Activated gamma-delta T cell (primary cell): ENCODE results near the gene CDC25B.
"Not testable (repeated sequence)": the region's sequence is repeated elsewhere in the genome, so short reads cannot be mapped to it uniquely, and the experiment has no call there.

Source experiments
- DNase-seq: peaks from one replicate; lab custom pipeline; 2025; lab: John Stamatoyannopoulos, UW

Gene CDC25B

GRCh38 chr20:3785240-3786125, 10.6 kb upstream of the CDC25B start:
- no peak for DNase-seq

DNA sequence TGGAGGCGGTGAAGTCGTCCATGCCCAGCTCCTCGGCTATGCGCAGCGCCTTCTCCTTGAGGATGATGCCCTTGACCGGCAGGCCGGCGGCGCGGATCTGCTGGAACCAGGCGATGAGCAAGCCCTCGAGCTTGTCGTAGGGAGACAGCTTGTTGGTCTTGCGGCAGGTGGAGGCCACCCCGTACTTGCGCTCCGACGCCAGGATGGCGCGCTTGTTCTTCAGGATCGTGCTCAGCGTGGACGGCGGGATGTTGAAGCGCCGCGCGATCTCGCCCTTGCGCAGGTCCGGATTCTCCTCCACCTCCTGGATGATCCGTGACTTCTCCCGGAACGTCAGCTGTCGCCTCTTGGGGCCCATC, 10.0 kb upstream of the CDC25B start:
- peak; percentile 22 for DNase-seq

GRCh38 chr20:3786665-3787323, 9.3 kb upstream of the CDC25B start, which contains the start of gene CENPB:
Gene CENPB, minus strand, starts transcription at chr20:3786740. Its CDS starts 257 bp downstream, at chr20:3786483.
- DNase-seq, result peak; percentile 87

DNA sequence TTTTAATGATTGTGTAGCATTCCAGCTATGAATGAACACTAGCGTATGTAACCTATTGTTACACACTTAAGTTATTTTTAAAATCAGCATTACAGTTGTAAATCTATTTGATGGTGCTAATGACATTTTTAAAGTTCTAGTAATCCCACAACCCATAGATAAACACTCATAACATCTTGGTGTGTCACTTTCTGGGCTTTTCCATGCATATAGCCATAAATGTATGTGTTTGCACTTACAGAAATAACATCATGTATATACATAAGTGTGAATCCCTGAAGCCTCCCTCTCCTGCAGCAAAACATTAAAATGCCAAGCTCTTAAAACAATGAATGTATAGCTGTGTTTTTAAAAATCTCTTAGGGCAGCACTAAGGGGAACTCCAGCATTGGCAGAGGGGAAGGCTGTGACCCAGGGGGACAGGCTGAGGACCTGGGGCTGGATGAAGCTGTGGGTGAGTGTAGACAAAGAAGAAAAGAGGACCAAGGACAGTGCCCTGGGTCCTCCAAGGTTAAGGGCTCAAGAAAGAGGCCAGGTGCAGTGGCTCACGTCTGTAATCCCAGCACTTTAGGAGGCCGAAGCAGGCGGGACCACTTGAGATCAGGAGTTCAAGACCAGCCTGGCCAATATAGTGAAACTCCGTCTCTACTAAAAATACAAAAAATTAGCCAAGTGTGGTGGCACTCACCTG, 8.6 kb upstream of the CDC25B start:
- DNase-seq, result no peak

DNA sequence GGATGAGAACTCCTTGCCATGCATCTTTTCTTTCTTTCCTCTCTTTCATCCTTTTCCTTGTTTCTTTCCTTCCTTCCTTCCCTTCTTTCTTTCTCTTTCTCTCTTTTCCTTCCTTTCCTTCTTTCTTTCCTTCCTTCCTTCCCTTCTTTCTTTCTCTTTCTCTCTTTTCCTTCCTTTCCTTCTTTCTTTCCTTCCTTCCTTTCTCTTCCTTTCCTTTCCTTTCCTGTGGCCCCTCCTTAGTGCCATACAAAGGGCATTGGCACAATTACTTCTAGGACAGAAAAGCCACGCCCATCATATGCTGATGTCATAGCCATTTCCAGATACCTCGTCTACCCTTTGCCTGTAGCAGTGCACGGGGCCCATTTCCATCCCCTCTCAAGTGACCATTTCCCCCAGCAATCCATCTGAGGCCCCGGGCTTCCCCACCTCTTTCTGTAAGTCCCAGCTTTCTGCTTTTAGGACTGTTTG, 7.4 kb upstream of the CDC25B start:
- no peak for DNase-seq

DNA sequence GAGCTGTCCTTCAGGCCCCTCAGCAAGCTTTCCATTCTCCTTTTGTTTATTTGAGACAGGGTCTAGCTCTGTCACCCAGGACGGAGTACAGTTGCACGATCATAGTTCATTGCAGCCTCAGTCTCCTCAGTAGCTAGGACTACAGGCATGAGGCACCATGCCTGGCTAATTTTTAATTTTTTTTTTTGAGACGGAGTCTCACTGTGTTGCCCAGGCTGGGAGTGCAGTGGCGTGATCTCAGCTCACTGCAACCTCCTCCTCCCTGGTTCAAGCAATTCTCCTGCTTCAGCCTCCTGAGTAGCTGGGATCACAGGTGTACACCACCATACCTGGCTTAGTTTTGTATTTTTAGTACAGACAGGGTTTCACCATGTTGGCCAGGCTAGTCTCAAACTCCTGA, 6.9 kb upstream of the CDC25B start:
- not testable (repeated sequence) for DNase-seq

- not testable (repeated sequence) for DNase-seq
These were observed 1.9 kb upstream of the CDC25B start for GRCh38 chr20:3794168-3794567.

DNA sequence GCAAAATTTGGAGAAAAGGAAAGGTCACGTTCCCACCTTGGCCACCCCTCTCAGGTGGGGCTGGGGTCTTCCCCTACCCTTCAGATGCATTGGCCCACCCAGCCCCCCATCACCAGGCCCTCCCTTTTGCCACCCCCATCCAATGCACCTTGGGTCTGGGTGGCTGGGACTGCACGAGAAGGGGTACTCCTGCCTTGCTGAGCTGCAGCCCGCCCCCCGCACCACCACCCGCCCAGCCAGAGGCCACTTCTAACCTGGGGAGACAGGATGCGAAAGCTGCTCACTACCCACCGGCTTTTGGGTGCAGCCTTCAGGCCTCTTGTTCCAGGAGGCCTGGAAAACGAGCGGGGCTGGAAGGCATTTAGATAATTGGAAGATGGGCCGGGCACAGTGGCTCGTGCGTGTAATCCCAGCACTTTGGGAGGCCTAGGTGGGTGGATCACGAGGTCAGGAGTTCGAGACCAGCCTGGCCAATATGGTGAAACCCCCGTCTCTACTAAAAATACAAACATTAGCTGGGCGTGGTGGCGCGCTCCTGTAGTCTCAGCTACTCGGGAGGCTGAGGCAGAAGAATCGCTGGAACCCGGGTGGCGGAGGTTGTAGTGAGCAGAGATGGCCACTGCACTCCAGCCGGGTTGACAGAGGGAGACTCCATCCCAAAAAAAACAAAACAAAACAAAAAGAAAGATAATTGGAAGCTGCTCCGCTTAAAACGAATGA, 1.2 kb upstream of the CDC25B start:
- no peak for DNase-seq

- no peak for DNase-seq
These were observed 541 bp downstream of the CDC25B start for GRCh38 chr20:3796477-3797225.

GRCh38 chr20:3797226-3797545, 1.1 kb downstream of the CDC25B start:
- no peak for DNase-seq

- DNase-seq, result no peak
These were observed 1.7 kb downstream of the CDC25B start for GRCh38 chr20:3797592-3798372.

DNA sequence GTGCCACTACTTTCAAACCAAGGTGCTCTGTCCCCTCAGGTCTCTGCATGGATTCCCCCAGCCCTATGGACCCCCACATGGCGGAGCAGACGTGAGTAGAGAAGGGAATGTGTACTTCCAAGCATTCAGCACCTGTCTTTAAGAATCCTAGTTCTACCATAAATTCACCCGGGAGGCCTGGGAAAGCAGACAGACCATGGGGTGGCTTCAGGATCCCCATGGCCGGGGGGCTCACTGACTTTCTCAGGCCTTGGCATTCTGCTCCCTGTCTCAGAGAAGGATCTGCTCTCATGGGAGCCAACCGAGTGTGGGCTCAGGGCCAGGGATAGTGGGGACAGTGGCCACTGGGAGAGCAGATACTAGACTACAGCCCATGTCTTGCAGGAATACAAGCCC, 2.3 kb downstream of the CDC25B start:
- DNase-seq, result no peak

DNA sequence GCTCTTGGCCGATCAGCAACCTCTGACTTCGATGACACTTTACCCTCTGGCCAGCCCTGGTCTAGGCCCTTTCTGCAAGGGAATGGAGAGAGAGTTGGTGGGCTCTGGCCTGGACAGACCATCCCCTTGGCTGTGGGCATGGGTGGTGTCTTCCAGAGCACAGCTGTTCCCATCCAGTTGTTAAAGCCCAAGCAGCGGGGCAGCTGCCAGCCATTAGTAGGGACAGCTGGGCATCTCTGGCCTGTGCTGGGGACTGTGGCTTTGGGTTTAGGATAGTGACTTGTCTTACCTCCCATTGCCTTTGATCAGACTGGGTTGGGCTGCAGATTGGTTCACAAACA, 2.8 kb downstream of the CDC25B start:
- no peak for DNase-seq

DNA sequence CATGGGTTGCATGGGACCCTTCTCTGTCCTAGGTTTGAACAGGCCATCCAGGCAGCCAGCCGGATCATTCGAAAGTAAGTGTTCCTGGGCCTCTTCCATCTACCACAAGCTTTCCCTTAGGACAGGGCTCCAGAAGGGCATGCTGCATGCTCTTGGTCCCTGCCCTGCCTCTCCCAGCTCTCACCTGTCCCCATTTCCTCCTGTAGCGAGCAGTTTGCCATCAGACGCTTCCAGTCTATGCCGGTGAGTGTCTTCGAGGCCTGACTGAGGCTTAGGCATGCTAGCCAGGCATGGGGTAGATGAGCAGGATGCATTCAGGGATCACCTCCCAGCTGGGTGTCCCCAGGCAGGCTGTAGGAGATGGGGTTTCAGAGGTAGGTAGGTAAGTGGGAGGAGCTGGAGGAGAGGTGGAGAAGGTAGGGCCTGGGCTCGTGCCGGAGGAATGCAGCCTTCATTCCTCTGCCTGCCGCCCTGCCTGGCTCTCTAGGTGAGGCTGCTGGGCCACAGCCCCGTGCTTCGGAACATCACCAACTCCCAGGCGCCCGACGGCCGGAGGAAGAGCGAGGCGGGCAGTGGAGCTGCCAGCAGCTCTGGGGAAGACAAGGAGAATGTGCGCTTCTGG, 4.3 kb downstream of the CDC25B start:
- DNase-seq, result no peak

DNA sequence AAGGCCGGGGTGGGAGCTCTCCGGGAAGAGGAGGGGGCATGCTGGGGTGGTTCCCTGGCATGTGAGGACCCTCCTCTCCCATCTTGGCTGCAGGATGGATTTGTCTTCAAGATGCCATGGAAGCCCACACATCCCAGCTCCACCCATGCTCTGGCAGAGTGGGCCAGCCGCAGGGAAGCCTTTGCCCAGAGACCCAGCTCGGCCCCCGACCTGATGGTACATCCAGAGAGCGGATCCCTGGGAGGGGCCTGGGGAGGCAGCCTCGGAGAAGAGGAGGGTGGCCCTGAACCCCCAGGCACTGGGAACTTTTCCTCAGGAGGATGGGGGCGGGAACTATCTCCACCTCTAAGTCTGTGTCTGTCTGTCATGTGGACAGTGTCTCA, 4.8 kb downstream of the CDC25B start:
- DNase-seq, result no peak

GRCh38 chr20:3801299-3801698, 5.2 kb downstream of the CDC25B start:
- DNase-seq, result no peak

DNA sequence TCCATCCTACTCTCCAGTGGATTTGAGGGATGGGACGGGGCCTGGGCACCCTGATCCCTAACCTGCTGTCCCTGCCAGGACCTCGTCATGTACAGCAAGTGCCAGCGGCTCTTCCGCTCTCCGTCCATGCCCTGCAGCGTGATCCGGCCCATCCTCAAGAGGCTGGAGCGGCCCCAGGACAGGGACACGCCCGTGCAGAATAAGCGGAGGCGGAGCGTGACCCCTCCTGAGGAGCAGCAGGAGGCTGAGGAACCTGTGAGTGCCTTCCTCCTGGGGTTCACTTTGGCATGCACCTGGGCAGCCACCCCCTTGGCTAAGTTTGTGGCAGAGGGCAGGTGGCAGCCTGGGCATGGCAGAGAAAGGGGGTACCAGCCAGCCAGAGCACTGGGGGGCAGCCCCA, 5.7 kb downstream of the CDC25B start:
- no peak for DNase-seq

GRCh38 chr20:3802524-3803239, 6.6 kb downstream of the CDC25B start:
- DNase-seq, result no peak

- DNase-seq, result no peak
These were observed 7.2 kb downstream of the CDC25B start for GRCh38 chr20:3803289-3803688.

DNA sequence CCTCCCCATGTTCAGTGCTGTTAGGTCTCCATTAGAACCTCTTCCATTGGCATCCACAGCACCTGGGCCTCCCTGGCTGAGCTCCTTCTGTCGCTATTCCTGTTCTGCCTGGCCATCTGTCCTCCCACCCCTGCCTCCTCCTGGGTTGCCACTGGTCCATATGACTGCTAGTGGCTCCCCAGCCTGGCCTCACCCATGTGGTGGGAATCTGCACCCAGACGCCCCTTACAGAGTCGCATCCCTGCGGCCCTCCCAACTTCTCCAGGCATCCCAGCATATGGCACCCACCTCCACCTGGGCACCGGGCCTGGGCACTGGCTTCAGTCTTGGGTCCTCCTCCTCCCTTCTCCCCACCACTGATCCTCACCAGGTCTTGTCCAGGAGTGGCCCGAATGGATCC, 7.7 kb downstream of the CDC25B start:
- no peak for DNase-seq
